GM12873 (cell line): ENCODE results near the gene BTBD16.

ENCODE experiments used
- CTCF ChIP-seq: IDR thresholded peaks from 2 replicates; pipeline ENCODE4 v1.5.1; 2012; ENCODE audit warnings: low read depth, mild to moderate bottlenecking, moderate library complexity, low read length, control low read depth; ENCODE audit not compliant: insufficient read depth; ENCODE audit errors: missing control alignments

The BTBD16 gene

GRCh38 chr10:122302315-122302714, 31.2 kb downstream of the BTBD16 start:
- no peak for TF ChIP-seq CTCF

- no peak for TF ChIP-seq CTCF
Observed at GRCh38 chr10:122303271-122304053, 32.4 kb downstream of the BTBD16 start.

DNA sequence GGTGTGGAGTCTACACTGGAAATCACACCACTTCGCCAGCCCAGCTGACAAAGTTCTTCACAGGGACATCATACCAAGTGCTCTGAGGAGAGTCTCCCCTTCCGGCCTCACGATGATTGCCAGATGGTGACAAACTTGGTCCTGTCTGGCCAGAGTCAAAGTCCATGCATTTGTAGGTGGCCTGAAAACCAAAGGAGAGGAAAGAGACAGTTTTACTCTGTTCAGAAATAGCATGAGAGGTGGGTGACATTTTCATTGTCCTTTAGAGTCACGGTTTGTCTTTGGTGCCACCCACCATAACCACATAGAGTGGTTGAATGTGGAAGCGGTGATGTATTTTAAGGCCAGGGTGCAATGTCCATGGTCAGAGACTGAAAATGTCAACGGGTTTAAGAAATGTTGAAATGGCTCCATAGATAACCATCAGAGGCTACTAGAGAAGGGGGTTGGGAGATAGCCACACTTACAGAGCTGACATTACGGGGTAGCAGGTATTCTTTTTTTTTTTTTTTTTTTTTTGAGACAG, 33.0 kb downstream of the BTBD16 start:
- TF ChIP-seq CTCF = no peak

GRCh38 chr10:122306282-122306681, 35.2 kb downstream of the BTBD16 start:
- no peak for TF ChIP-seq CTCF

DNA sequence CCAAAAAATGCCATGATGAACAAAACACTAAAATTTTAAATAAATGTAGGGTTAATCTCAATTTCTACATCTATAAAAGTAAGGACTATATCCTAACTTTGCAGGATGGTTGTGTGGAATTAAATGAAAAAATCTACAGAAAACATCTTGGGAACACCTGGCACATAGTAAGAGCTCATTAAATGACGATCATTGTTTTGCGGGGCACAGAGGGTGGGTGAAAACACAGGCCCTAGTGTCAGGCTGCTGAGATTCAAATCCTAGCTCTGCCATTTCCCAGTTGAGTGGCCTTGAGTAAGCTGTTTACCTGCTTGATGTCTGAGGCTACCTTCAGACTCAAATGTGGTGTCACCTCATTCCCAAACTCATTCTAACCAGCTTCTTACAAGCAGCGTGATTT, 35.6 kb downstream of the BTBD16 start:
- TF ChIP-seq CTCF = no peak

- TF ChIP-seq CTCF = no peak
Observed at GRCh38 chr10:122307669-122308416, 36.7 kb downstream of the BTBD16 start.

GRCh38 chr10:122308417-122309141, 37.5 kb downstream of the BTBD16 start:
- no peak for TF ChIP-seq CTCF
